GM12878 (cell line): ENCODE results near the gene PLEKHA6. TPM values are rescaled to one million over a fixed set of nuclear protein-coding genes. Genes with fewer than 3 reads are reported as not detected.

Experiments
- ATAC-seq: fragments of 200-7000 bp; cut with Tn5 transposase; 3 replicates; pipeline ENCODE4 v1.9.1; 2020; ENCODE audit warnings: mild to moderate bottlenecking, moderate library complexity
- BruUV-seq: library from RNA; stranded (reverse); fragments of 400-500 nt; replicated peaks from 2 replicates; lab custom pipeline; 2021; lab: Mats Ljungman, UMichigan
- CTCF ChIA-PET: fragments of 300-600 bp; sonication (Branson Sonifier 250); formaldehyde crosslinking; extraction: SDS; loops from one replicate; lab custom pipeline; 2021; ENCODE audit warnings: inconsistent platforms; lab: Yijun Ruan, JAX
- POLR2A ChIA-PET: fragments of 350-600 bp; formaldehyde crosslinking; extraction: SDS; loops from one replicate; lab custom pipeline; 2021; ENCODE audit warnings: inconsistent platforms; lab: Charles Lee
- RAD21 ChIA-PET: fragments of 300-600 bp; sonication (Branson Sonifier 250); formaldehyde crosslinking; loops from one replicate; lab custom pipeline; 2023; ENCODE audit warnings: antibody characterized with exemption; ENCODE audit not compliant: unreplicated experiment; lab: Charles Lee
- SMC1A ChIA-PET: fragments of 300-600 bp; sonication (Branson Sonifier 250); formaldehyde crosslinking; loops from one replicate; lab custom pipeline; 2023; ENCODE audit not compliant: unreplicated experiment, uncharacterized antibody; lab: Charles Lee
- DNase-seq: peaks from one replicate; pipeline ENCODE4 v3.0.0-alpha.2; 2011; ENCODE audit warnings: low read depth, low spot score
- FAIRE-seq: peaks from 3 replicates; lab custom pipeline; 2011; peaks lifted over from hg19 to GRCh38; lab: Jason Lieb, UNC
- H2AFZ ChIP-seq: 2 replicates; pipeline ENCODE4 v1.6.0; 2011; ENCODE audit warnings: low read depth, low read length, control low read depth; ENCODE audit not compliant: control insufficient read depth
- H3K27ac ChIP-seq: 2 replicates; pipeline ENCODE4 v1.5.1; 2011; ENCODE audit warnings: control low read depth; ENCODE audit not compliant: control insufficient read depth, insufficient read depth
- H3K27me3 ChIP-seq, 2 experiments: replicated peaks in 1 of 2; 2 replicates each; pipeline versions ENCODE4 v1.6.0 to v1.6.1; 2011; ENCODE audit warnings: low read length in 1 of 2; ENCODE audit not compliant: control insufficient read depth in 2 of 2, insufficient read depth in 2 of 2
- H3K36me3 ChIP-seq, 2 experiments: 2 replicates each; pipeline ENCODE4 v1.5.1; 2011; ENCODE audit warnings: low read length in 1 of 2; ENCODE audit not compliant: control insufficient read depth in 2 of 2, insufficient read depth in 2 of 2
- H3K4me1 ChIP-seq: 2 replicates; pipeline ENCODE4 v1.6.1; 2011; ENCODE audit warnings: mild to moderate bottlenecking, low read length, moderate library complexity, mixed read lengths; ENCODE audit not compliant: control insufficient read depth, insufficient read depth
- H3K4me2 ChIP-seq: 2 replicates; pipeline ENCODE4 v1.6.0; 2011; ENCODE audit warnings: control low read depth; ENCODE audit not compliant: control insufficient read depth, insufficient read depth
- H3K4me3 ChIP-seq: fragments of 200-600 bp; sonication (generic); 2 replicates; pipeline ENCODE4 v1.5.1; 2016
- H3K79me2 ChIP-seq: 2 replicates; pipeline ENCODE4 v1.6.0; 2011; ENCODE audit warnings: low read length; ENCODE audit not compliant: control insufficient read depth, insufficient read depth
- H3K9ac ChIP-seq: 2 replicates; pipeline ENCODE4 v1.8.0; 2011; ENCODE audit warnings: low read length, control low read depth, mixed read lengths; ENCODE audit not compliant: control insufficient read depth, insufficient read depth
- H3K9me3 ChIP-seq: replicated peaks from 3 replicates; pipeline ENCODE4 v1.5.1; 2011; ENCODE audit warnings: mild to moderate bottlenecking, low read length; ENCODE audit not compliant: control insufficient read depth, insufficient read depth
- H4K20me1 ChIP-seq: 2 replicates; pipeline ENCODE4 v1.6.0; 2011; ENCODE audit not compliant: control insufficient read depth, insufficient read depth
- BMI1 ChIP-seq: fragments of 450-650 bp; IDR thresholded peaks from 2 replicates; pipeline ENCODE4 v1.6.1; 2016; ENCODE audit warnings: mild to moderate bottlenecking, moderate library complexity, borderline replicate concordance
- CBFB ChIP-seq: IDR thresholded peaks from 2 replicates; pipeline ENCODE4 v1.6.1; 2016; ENCODE audit warnings: antibody characterized with exemption, low read depth
- EGR1 ChIP-seq, 2 experiments: IDR thresholded peaks; 1 replicate in 1 of 2; 2 replicates in 1 of 2; pipeline ENCODE4 v1.6.1; 2011 to 2012; ENCODE audit warnings: low read depth in 2 of 2, low read length in 2 of 2, borderline replicate concordance in 1 of 2, mild to moderate bottlenecking in 1 of 2, moderate library complexity in 1 of 2
- HDAC6 ChIP-seq: fragments of 200-600 bp; sonication (generic); IDR thresholded peaks from one replicate; pipeline ENCODE4 v1.8.0; 2017; ENCODE audit warnings: antibody characterized with exemption; ENCODE audit not compliant: unreplicated experiment
- NFYB ChIP-seq: IDR thresholded peaks from 2 replicates; pipeline ENCODE4 v1.6.1; 2011; ENCODE audit warnings: low read depth, mild to moderate bottlenecking, low read length, improper control_type of control experiment, moderate library complexity; ENCODE audit not compliant: insufficient read depth
- NR2C1 ChIP-seq: fragments of 450-650 bp; IDR thresholded peaks from 2 replicates; pipeline ENCODE4 v1.6.1; 2017; ENCODE audit warnings: antibody characterized with exemption, mild to moderate bottlenecking, moderate library complexity
- RB1 ChIP-seq: fragments of 450-650 bp; formaldehyde crosslinking; IDR thresholded peaks from 2 replicates; pipeline ENCODE4 v1.6.1; 2017; ENCODE audit warnings: mild to moderate bottlenecking, borderline replicate concordance
- SRF ChIP-seq, 2 experiments: IDR thresholded peaks; 2 replicates each; pipeline ENCODE4 v1.6.1; 2011; ENCODE audit warnings: low read depth in 2 of 2, low read length in 2 of 2, mild to moderate bottlenecking in 1 of 2, moderate library complexity in 1 of 2
- STAT1 ChIP-seq: fragments of 450-650 bp; conservative IDR thresholded peaks from 2 replicates; pipeline ENCODE4 v1.6.1; 2014; ENCODE audit warnings: antibody characterized with exemption, mild to moderate bottlenecking
- SUZ12 ChIP-seq: fragments of 200-600 bp; sonication (generic); IDR thresholded peaks from one replicate; pipeline ENCODE4 v1.6.1; 2018; ENCODE audit warnings: antibody characterized with exemption, mild to moderate bottlenecking; ENCODE audit not compliant: unreplicated experiment
- YBX1 ChIP-seq: fragments of 450-650 bp; IDR thresholded peaks from 2 replicates; pipeline ENCODE4 v1.6.1; 2016; ENCODE audit warnings: antibody characterized with exemption
- ZNF217 ChIP-seq: fragments of 450-650 bp; IDR thresholded peaks from 2 replicates; pipeline ENCODE4 v1.6.1; 2017; ENCODE audit warnings: antibody characterized with exemption, mild to moderate bottlenecking
- ZNF274 ChIP-seq: IDR thresholded peaks from one replicate; pipeline ENCODE4 v1.8.0; 2011; ENCODE audit not compliant: insufficient read length, insufficient read depth
- ZNF622 ChIP-seq: fragments of 450-650 bp; IDR thresholded peaks from 2 replicates; pipeline ENCODE4 v1.6.1; 2017; ENCODE audit warnings: mild to moderate bottlenecking, inconsistent platforms
- WGBS: methylation state at CpG from one replicate; pipeline ENCODE4 v1.1.6; 2016; ENCODE audit warnings: low lambda C conversion rate; ENCODE audit not compliant: insufficient replicate concordance, insufficient coverage; ENCODE audit errors: missing lambda C conversion rate; 5-methylcytosine and 5-hydroxymethylcytosine counted together
- in situ Hi-C: fragments of 300-500 bp; cut with MboI; formaldehyde crosslinking; loops from 9 replicates; pipeline ENCODE4 v1.14.3; 2018; ENCODE audit warnings: mixed read lengths
- intact Hi-C: fragments of 100-400 bp; cut with micrococcal nuclease; formaldehyde crosslinking; loops from one replicate; pipeline ENCODE4 v1.14.2; 2022; ENCODE audit not compliant: unreplicated experiment
- polyA plus RNA-seq, 11 experiments: library from polyadenylated mRNA; depleted of rRNA in 4 of 11; unstranded in 6 of 11; stranded (reverse) in 5 of 11; fragments of >200 nt; fragmentation: Nextera tagmentation in 4 of 11; fragmentation: Illumina TruSeq in 1 of 11; extraction: Ambion mirVana in 4 of 11; extraction: Trizol in 1 of 11; gene quantifications; 1 replicate in 1 of 11; 2 replicates in 10 of 11; pipeline versions ENCODE4 v1.2.1 to v1.2.3, GENCODE V29; 2011 to 2016; ENCODE audit warnings: inconsistent platforms in 2 of 11, missing spikeins in 2 of 11, low read depth in 1 of 11
- total RNA-seq, 4 experiments: library from RNA; depleted of rRNA in 3 of 4; stranded (reverse); fragments of >200 nt in 3 of 4; fragmentation: Illumina TruSeq in 1 of 4; extraction: Trizol in 1 of 4; gene quantifications; 2 replicates each; pipeline versions ENCODE4 v1.2.1 to v1.2.3, GENCODE V29; 2013 to 2021
- TF ChIP-seq, protein P1 (sequence below): IDR thresholded peaks from 2 replicates; pipeline ENCODE4 v1.6.1; 2012; ENCODE audit warnings: improper control_type of control experiment, low read depth, low read length; ENCODE audit not compliant: insufficient replicate concordance
- TF ChIP-seq, protein P2 (sequence below): IDR thresholded peaks from 2 replicates; pipeline ENCODE4 v1.6.1; 2011; ENCODE audit warnings: borderline replicate concordance, low read depth, mild to moderate bottlenecking, moderate library complexity, mixed read lengths, low read length; ENCODE audit not compliant: insufficient read depth; ENCODE audit errors: extremely low read length

PLEKHA6 gene
- total and polyA plus RNA-seq, 10 of the 15 experiments (the other 5 are each of a cell fraction or from before 2014, with no cell fraction given): 0.04 to 0.81 (median 0.19) TPM; not detected in 4

DNA sequence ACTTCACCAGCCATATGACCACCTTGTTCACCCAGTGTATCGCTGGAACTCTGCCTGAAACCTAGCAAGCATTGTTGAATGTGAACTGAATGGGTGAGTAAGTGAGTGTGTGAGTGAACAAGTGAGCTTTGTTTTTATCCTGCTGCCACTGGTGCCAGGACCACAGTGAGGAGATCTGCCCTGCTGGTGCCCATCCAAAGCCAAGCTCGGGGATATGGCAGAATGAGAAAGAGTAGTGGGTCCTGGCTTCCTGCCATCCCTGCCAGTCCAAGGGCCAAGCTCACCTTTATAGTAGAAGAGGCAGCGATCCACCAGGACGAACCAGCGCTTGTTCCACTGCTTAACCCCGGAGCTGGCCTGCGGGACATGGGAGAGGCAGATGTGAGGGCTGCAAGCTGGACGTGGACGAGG lies 92.5 kb downstream of the PLEKHA6 start (continued):
- TF ChIP-seq NFYB (no peak), NR2C1 (no peak), RB1 (no peak)

DNA sequence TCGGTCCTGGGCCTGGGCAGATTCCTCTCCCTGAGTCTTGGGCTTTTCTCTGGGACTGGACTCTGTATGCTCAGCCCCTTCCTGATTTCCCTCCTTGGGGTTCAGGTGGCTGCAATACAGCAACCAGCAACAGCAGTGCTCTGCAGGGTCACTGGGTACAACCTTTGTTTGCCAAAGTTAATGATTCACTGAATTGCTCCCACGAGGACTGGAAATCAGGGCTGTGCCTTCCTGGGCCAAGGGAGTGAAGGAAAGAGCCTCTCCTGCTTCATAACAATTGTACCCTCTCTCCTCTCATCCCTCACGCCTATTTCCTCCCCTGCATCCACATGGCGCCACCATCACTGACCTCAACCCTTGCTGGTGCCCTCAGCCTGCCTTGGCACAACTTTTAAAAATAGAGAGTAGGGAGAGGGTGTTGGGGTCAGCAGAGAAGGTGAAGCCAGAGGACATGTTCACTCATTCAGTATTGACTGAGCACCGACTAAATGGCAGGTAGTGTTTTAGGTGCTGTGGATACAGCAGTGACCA lies 93.2 kb downstream of the PLEKHA6 start:
- H3K9ac ChIP-seq: no peak overlapping the region
- H3K27me3 ChIP-seq: peaks cover 4 to 6% of the 10 kb centered on the region in 2 experiments; a peak in 3 of 4 replicates
- 6% methylated on average over 5 of the region's 5 CpGs for WGBS
- no peak overlapping the region for H2AFZ ChIP-seq
- no peaks in the 10 kb centered on the region for H4K20me1 ChIP-seq
- no peaks in the 10 kb centered on the region for H3K36me3 ChIP-seq
- in situ Hi-C loops (no loop called here), intact Hi-C loops (no loop called here)
- CTCF ChIA-PET: interaction anchor here (1.2 to 1.9 kb wide), 3 partner anchors 8 to 132 kb away, joined by 3 to 8 read pairs (median 3); no protein-coding TSS in a partner anchor
- no peaks in the 10 kb centered on the region for H3K4me1 ChIP-seq
- H3K9me3 ChIP-seq: no peaks in the 10 kb centered on the region
- no peak for FAIRE-seq
- BruUV-seq: no TSS peak
- H3K4me2 ChIP-seq: no peak overlapping the region
- SMC1A ChIA-PET: no interaction called here
- no peak overlapping the region for H3K27ac ChIP-seq
- DNase-seq: no peak
- ATAC-seq: no peak
- POLR2A ChIA-PET: no interaction called here
- no peaks in the 10 kb centered on the region for H3K79me2 ChIP-seq
- RAD21 ChIA-PET: interaction anchor here (1.3 to 1.5 kb wide), 2 partner anchors 8 to 97 kb away, joined by 4 to 5 read pairs; no protein-coding TSS in a partner anchor
- no peak overlapping the region for H3K4me3 ChIP-seq
- TF ChIP-seq YBX1: no peak
- no peak for TF ChIP-seq SRF (IDR thresholded peaks at IDR 0.05; ENCODE audit: low read depth in 2 of 2, low read length in 2 of 2)
- no peak for TF ChIP-seq HDAC6
- no peak for TF ChIP-seq STAT1
- TF ChIP-seq BMI1: no peak
- TF ChIP-seq SUZ12: no peak
- no peak for TF ChIP-seq EGR1 (IDR thresholded peaks at IDR 0.05; ENCODE audit: borderline replicate concordance in 1 of 2, low read depth in 2 of 2, low read length in 2 of 2)
- no peak for TF ChIP-seq CBFB
- TF ChIP-seq ZNF274: no peak
- TF ChIP-seq ZNF622: no peak
- TF ChIP-seq, protein P1, sequence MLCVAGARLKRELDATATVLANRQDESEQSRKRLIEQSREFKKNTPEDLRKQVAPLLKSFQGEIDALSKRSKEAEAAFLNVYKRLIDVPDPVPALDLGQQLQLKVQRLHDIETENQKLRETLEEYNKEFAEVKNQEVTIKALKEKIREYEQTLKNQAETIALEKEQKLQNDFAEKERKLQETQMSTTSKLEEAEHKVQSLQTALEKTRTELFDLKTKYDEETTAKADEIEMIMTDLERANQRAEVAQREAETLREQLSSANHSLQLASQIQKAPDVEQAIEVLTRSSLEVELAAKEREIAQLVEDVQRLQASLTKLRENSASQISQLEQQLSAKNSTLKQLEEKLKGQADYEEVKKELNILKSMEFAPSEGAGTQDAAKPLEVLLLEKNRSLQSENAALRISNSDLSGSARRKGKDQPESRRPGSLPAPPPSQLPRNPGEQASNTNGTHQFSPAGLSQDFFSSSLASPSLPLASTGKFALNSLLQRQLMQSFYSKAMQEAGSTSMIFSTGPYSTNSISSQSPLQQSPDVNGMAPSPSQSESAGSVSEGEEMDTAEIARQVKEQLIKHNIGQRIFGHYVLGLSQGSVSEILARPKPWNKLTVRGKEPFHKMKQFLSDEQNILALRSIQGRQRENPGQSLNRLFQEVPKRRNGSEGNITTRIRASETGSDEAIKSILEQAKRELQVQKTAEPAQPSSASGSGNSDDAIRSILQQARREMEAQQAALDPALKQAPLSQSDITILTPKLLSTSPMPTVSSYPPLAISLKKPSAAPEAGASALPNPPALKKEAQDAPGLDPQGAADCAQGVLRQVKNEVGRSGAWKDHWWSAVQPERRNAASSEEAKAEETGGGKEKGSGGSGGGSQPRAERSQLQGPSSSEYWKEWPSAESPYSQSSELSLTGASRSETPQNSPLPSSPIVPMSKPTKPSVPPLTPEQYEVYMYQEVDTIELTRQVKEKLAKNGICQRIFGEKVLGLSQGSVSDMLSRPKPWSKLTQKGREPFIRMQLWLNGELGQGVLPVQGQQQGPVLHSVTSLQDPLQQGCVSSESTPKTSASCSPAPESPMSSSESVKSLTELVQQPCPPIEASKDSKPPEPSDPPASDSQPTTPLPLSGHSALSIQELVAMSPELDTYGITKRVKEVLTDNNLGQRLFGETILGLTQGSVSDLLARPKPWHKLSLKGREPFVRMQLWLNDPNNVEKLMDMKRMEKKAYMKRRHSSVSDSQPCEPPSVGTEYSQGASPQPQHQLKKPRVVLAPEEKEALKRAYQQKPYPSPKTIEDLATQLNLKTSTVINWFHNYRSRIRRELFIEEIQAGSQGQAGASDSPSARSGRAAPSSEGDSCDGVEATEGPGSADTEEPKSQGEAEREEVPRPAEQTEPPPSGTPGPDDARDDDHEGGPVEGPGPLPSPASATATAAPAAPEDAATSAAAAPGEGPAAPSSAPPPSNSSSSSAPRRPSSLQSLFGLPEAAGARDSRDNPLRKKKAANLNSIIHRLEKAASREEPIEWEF: no peak
- TF ChIP-seq, protein P2, sequence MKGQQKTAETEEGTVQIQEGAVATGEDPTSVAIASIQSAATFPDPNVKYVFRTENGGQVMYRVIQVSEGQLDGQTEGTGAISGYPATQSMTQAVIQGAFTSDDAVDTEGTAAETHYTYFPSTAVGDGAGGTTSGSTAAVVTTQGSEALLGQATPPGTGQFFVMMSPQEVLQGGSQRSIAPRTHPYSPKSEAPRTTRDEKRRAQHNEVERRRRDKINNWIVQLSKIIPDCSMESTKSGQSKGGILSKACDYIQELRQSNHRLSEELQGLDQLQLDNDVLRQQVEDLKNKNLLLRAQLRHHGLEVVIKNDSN: no peak
- no peak for TF ChIP-seq ZNF217
